Measurements from ENCODE around the gene CTPS1. TPM values are rescaled to one million over a fixed set of nuclear protein-coding genes. Genes with fewer than 3 reads are reported as not detected.

Gene CTPS1
- total RNA-seq, 4 donors from 2014 or later: 3.9 to 16.4 (median 10.6) TPM

DNA sequence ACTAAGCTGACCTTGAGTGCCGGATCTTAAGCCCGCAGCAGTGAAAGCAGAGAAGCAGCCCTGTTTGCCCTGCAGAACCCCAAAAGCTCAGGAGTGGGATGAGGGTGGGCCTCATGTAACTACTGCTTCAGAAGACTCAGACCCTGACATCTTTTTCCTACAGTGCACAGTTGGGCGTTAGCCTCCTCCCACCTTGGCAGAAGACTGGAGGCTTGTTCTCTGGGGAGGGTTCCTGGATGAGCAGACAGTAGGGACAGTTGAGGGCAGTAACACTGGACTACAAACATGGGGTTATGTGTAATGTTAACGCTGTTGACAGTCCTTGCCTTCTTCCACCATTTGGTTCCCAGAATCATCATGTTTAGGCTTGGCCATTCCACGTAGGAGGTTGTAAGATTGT is 9.6 kb downstream of the CTPS1 start:
- TF ChIP-seq CTCF (IDR thresholded peaks at IDR 0.05; ENCODE audit: low read depth): no peak

DNA sequence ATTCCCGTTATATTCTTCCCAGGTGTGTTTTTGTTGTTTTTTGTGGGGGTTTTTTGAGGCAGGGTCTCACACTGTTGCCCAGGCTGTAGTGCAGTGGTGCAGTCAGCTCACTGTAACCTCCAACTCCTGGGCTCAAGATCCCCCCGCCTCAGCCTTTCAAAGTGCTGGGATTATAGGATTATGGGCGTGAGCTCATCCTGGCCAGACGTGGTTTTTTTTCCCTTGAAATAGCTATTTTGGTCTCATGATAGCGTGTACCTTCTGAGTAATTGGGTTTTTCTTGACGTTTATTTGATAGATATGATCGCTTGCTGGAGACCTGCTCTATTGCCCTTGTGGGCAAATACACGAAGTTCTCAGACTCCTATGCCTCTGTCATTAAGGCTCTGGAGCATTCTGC is 17.6 kb downstream of the CTPS1 start:
- TF ChIP-seq CTCF (IDR thresholded peaks at IDR 0.05; ENCODE audit: low read depth): no peak

GRCh38 chr1:40998668-40999067 is 19.2 kb downstream of the CTPS1 start:
- TF ChIP-seq CTCF (IDR thresholded peaks at IDR 0.05; ENCODE audit: low read depth): no peak

DNA sequence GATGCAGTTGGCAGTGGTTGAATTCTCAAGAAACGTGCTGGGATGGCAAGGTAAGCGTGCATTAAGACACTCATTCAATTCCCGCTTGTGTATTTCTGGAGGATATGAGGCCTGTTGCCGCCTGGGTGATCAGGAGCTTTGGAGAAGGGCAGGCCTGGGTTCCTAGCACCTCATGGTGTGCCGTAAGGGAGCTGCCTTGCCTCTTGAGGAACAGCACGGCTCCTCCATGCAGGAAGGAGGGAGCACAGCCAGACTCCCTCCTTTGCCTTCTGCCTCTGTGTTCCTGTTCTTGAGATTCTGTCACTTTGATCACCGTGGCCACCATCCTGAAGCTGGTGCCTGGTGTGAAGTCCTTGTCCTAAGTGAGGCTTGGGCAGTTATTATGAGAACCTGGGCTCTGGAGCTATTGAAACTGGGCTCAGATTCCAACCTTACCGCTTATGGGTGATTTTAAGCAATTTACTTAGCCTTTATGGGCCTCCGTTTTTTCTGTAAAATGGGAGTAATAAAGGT is 23.7 kb downstream of the CTPS1 start:
- no peak for TF ChIP-seq CTCF (IDR thresholded peaks at IDR 0.05; ENCODE audit: low read depth)

- no peak for TF ChIP-seq CTCF (IDR thresholded peaks at IDR 0.05; ENCODE audit: low read depth)
Observed at GRCh38 chr1:41003640-41004220, 24.2 kb downstream of the CTPS1 start.

GRCh38 chr1:41005876-41006275 is 26.4 kb downstream of the CTPS1 start:
- no peak for TF ChIP-seq CTCF (IDR thresholded peaks at IDR 0.05; ENCODE audit: low read depth)

- no peak for TF ChIP-seq CTCF (IDR thresholded peaks at IDR 0.05; ENCODE audit: low read depth)
Observed at GRCh38 chr1:41006942-41007865, 27.7 kb downstream of the CTPS1 start.

All from subcutaneous adipose tissue (tissue), 4 donors.